Measurements from ENCODE around the gene KTN1.

DNA sequence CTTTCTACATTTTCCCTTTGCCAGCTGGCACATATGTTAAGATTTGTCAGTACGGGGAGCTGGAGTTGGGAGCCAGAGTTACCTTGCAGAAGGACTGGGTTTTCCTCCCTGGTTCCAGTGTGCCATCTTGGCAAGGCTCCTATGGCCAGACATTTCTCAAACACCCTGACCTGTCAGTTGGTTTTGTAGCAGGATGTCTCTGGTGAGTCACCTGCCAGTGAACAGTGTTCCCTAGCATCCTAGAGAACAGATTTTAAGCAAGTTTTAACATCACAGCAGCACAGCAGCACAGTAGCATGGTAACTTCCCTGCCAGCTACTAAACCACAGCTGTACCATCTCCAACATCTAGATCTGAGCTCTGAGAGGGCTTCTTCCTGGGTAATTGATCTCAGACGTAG lies 26.2 kb upstream of the KTN1 start:
- TF ChIP-seq, protein P1, sequence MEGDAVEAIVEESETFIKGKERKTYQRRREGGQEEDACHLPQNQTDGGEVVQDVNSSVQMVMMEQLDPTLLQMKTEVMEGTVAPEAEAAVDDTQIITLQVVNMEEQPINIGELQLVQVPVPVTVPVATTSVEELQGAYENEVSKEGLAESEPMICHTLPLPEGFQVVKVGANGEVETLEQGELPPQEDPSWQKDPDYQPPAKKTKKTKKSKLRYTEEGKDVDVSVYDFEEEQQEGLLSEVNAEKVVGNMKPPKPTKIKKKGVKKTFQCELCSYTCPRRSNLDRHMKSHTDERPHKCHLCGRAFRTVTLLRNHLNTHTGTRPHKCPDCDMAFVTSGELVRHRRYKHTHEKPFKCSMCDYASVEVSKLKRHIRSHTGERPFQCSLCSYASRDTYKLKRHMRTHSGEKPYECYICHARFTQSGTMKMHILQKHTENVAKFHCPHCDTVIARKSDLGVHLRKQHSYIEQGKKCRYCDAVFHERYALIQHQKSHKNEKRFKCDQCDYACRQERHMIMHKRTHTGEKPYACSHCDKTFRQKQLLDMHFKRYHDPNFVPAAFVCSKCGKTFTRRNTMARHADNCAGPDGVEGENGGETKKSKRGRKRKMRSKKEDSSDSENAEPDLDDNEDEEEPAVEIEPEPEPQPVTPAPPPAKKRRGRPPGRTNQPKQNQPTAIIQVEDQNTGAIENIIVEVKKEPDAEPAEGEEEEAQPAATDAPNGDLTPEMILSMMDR (IDR thresholded peaks at IDR 0.05) = no peak
- TF ChIP-seq PRRX2 (CRISPR knock-in tag; IDR thresholded peaks at IDR 0.05) = no peak
- TF ChIP-seq, protein P2, sequence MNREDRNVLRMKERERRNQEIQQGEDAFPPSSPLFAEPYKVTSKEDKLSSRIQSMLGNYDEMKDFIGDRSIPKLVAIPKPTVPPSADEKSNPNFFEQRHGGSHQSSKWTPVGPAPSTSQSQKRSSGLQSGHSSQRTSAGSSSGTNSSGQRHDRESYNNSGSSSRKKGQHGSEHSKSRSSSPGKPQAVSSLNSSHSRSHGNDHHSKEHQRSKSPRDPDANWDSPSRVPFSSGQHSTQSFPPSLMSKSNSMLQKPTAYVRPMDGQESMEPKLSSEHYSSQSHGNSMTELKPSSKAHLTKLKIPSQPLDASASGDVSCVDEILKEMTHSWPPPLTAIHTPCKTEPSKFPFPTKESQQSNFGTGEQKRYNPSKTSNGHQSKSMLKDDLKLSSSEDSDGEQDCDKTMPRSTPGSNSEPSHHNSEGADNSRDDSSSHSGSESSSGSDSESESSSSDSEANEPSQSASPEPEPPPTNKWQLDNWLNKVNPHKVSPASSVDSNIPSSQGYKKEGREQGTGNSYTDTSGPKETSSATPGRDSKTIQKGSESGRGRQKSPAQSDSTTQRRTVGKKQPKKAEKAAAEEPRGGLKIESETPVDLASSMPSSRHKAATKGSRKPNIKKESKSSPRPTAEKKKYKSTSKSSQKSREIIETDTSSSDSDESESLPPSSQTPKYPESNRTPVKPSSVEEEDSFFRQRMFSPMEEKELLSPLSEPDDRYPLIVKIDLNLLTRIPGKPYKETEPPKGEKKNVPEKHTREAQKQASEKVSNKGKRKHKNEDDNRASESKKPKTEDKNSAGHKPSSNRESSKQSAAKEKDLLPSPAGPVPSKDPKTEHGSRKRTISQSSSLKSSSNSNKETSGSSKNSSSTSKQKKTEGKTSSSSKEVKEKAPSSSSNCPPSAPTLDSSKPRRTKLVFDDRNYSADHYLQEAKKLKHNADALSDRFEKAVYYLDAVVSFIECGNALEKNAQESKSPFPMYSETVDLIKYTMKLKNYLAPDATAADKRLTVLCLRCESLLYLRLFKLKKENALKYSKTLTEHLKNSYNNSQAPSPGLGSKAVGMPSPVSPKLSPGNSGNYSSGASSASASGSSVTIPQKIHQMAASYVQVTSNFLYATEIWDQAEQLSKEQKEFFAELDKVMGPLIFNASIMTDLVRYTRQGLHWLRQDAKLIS (CRISPR knock-in tag; IDR thresholded peaks at IDR 0.05; ENCODE audit: borderline replicate concordance) = no peak
- no peak for TF ChIP-seq RELA (CRISPR knock-in tag; IDR thresholded peaks at IDR 0.05; ENCODE audit: borderline replicate concordance)
- no peak for TF ChIP-seq ZNF121 (CRISPR knock-in tag; IDR thresholded peaks at IDR 0.05)
- TF ChIP-seq, protein P3, sequence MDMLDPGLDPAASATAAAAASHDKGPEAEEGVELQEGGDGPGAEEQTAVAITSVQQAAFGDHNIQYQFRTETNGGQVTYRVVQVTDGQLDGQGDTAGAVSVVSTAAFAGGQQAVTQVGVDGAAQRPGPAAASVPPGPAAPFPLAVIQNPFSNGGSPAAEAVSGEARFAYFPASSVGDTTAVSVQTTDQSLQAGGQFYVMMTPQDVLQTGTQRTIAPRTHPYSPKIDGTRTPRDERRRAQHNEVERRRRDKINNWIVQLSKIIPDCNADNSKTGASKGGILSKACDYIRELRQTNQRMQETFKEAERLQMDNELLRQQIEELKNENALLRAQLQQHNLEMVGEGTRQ (CRISPR knock-in tag; IDR thresholded peaks at IDR 0.05) = no peak
- TF ChIP-seq, protein P4, sequence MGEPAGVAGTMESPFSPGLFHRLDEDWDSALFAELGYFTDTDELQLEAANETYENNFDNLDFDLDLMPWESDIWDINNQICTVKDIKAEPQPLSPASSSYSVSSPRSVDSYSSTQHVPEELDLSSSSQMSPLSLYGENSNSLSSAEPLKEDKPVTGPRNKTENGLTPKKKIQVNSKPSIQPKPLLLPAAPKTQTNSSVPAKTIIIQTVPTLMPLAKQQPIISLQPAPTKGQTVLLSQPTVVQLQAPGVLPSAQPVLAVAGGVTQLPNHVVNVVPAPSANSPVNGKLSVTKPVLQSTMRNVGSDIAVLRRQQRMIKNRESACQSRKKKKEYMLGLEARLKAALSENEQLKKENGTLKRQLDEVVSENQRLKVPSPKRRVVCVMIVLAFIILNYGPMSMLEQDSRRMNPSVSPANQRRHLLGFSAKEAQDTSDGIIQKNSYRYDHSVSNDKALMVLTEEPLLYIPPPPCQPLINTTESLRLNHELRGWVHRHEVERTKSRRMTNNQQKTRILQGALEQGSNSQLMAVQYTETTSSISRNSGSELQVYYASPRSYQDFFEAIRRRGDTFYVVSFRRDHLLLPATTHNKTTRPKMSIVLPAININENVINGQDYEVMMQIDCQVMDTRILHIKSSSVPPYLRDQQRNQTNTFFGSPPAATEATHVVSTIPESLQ (CRISPR knock-in tag; IDR thresholded peaks at IDR 0.05) = no peak
- no peak for TF ChIP-seq IRF2 (CRISPR knock-in tag; IDR thresholded peaks at IDR 0.05; ENCODE audit: borderline replicate concordance, low read depth)
- TF ChIP-seq, protein P5, sequence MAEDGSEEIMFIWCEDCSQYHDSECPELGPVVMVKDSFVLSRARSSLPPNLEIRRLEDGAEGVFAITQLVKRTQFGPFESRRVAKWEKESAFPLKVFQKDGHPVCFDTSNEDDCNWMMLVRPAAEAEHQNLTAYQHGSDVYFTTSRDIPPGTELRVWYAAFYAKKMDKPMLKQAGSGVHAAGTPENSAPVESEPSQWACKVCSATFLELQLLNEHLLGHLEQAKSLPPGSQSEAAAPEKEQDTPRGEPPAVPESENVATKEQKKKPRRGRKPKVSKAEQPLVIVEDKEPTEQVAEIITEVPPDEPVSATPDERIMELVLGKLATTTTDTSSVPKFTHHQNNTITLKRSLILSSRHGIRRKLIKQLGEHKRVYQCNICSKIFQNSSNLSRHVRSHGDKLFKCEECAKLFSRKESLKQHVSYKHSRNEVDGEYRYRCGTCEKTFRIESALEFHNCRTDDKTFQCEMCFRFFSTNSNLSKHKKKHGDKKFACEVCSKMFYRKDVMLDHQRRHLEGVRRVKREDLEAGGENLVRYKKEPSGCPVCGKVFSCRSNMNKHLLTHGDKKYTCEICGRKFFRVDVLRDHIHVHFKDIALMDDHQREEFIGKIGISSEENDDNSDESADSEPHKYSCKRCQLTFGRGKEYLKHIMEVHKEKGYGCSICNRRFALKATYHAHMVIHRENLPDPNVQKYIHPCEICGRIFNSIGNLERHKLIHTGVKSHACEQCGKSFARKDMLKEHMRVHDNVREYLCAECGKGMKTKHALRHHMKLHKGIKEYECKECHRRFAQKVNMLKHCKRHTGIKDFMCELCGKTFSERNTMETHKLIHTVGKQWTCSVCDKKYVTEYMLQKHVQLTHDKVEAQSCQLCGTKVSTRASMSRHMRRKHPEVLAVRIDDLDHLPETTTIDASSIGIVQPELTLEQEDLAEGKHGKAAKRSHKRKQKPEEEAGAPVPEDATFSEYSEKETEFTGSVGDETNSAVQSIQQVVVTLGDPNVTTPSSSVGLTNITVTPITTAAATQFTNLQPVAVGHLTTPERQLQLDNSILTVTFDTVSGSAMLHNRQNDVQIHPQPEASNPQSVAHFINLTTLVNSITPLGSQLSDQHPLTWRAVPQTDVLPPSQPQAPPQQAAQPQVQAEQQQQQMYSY (CRISPR knock-in tag; IDR thresholded peaks at IDR 0.05) = no peak
- TF ChIP-seq, protein P6, sequence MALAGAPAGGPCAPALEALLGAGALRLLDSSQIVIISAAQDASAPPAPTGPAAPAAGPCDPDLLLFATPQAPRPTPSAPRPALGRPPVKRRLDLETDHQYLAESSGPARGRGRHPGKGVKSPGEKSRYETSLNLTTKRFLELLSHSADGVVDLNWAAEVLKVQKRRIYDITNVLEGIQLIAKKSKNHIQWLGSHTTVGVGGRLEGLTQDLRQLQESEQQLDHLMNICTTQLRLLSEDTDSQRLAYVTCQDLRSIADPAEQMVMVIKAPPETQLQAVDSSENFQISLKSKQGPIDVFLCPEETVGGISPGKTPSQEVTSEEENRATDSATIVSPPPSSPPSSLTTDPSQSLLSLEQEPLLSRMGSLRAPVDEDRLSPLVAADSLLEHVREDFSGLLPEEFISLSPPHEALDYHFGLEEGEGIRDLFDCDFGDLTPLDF (CRISPR knock-in tag; IDR thresholded peaks at IDR 0.05) = no peak
- TF ChIP-seq, protein P7, sequence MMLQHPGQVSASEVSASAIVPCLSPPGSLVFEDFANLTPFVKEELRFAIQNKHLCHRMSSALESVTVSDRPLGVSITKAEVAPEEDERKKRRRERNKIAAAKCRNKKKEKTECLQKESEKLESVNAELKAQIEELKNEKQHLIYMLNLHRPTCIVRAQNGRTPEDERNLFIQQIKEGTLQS (CRISPR knock-in tag; conservative IDR thresholded peaks at IDR 0.05) = no peak
- no peak for TF ChIP-seq CREB1 (CRISPR knock-in tag; IDR thresholded peaks at IDR 0.05)
